GM06990 (cell line): ENCODE data around the gene PDK2.

Experiments
- DNase-seq: peaks from one replicate; pipeline ENCODE4 v3.0.0-alpha.2; 2011; ENCODE audit not compliant: insufficient read length; ENCODE audit errors: extremely low read depth
- H3K27me3 ChIP-seq: replicated peaks from 2 replicates; pipeline ENCODE4 v1.6.0; 2011; ENCODE audit warnings: low read length; ENCODE audit not compliant: control insufficient read depth, insufficient read depth
- H3K36me3 ChIP-seq: 2 replicates; pipeline ENCODE4 v1.5.1; 2011; ENCODE audit warnings: low read length; ENCODE audit not compliant: control insufficient read depth, insufficient read depth
- H3K4me3 ChIP-seq: replicated peaks from 2 replicates; pipeline ENCODE4 v1.5.1; 2011; ENCODE audit warnings: low read depth, mild to moderate bottlenecking, control low read depth, low read length
- CTCF ChIP-seq: IDR thresholded peaks from 2 replicates; pipeline ENCODE4 v1.5.1; 2011; ENCODE audit warnings: low read length, control low read depth, mild to moderate bottlenecking, inconsistent platforms; ENCODE audit not compliant: insufficient read depth, poor library complexity, severe bottlenecking

Gene PDK2

GRCh38 chr17:50072130-50072529, 23.0 kb upstream of the PDK2 start:
- Histone ChIP-seq H3K36me3 (peaks cover 5% of the 10 kb centered on the region), H3K27me3 (no peaks in the 10 kb centered on the region), H3K4me3 (no peak overlapping the region)
- no peak for TF ChIP-seq CTCF
- no peak for DNase-seq

- no peaks in the 10 kb centered on the region for H3K27me3 ChIP-seq
- H3K36me3 ChIP-seq, result peaks cover 9% of the 10 kb centered on the region
- TF ChIP-seq CTCF, result no peak
- DNase-seq, result no peak
- H3K4me3 ChIP-seq, result no peak overlapping the region
Observed at GRCh38 chr17:50072925-50073324, 22.2 kb upstream of the PDK2 start.

- no peaks in the 10 kb centered on the region for H3K27me3 ChIP-seq
- DNase-seq, result no peak
- H3K4me3 ChIP-seq, result no peak overlapping the region
- peaks cover 9% of the 10 kb centered on the region for H3K36me3 ChIP-seq
- TF ChIP-seq CTCF, result no peak
Observed at GRCh38 chr17:50074227-50074626, 20.9 kb upstream of the PDK2 start.

GRCh38 chr17:50075446-50076032, 19.6 kb upstream of the PDK2 start:
- DNase-seq, result no peak
- TF ChIP-seq CTCF, result no peak

GRCh38 chr17:50076221-50076590, 18.9 kb upstream of the PDK2 start:
- DNase-seq, result no peak
- H3K36me3 ChIP-seq, result peaks cover 9% of the 10 kb centered on the region
- H3K27me3 ChIP-seq, result no peaks in the 10 kb centered on the region
- H3K4me3 ChIP-seq, result no peak overlapping the region
- TF ChIP-seq CTCF, result no peak

More at GRCh38 chr17:50075446-50076032, 19.6 kb upstream of the PDK2 start:
- Histone ChIP-seq H3K27me3 (no peaks in the 10 kb centered on the region), H3K4me3 (no peak overlapping the region), H3K36me3 (peaks cover 9% of the 10 kb centered on the region)
